Heart right ventricle (tissue), 16 donors: ENCODE results near the gene DGUOK. TPM values are rescaled to one million over a fixed set of nuclear protein-coding genes. Genes with fewer than 3 reads are reported as not detected.

Experiments
- ATAC-seq, 8 donors: fragments of 200-7000 bp; cut with Tn5 transposase; one replicate each; pipeline ENCODE4 v1.9.1; 2020; ENCODE audit warnings: mild to moderate bottlenecking in 8 of 8, moderate library complexity in 8 of 8, moderate number of reproducible peaks in 1 of 8
- DNase-seq, 2 donors: peaks; one replicate each; pipeline ENCODE4 v3.0.0-alpha.2; 2020
- H3K27ac ChIP-seq, 10 donors: fragments of 200-600 bp; sonication (generic) in 2 of 10; one replicate each; pipeline versions ENCODE4 v1.5.0 to v1.8.0; 2020 to 2022; ENCODE audit warnings: mild to moderate bottlenecking in 3 of 10
- H3K27me3 ChIP-seq, 7 donors: fragments of 200-600 bp; one replicate each; pipeline ENCODE4 v1.8.0; 2021 to 2022; ENCODE audit warnings: mild to moderate bottlenecking in 2 of 7
- H3K36me3 ChIP-seq, 9 donors: fragments of 200-600 bp; sonication (generic) in 1 of 9; one replicate each; pipeline versions ENCODE4 v1.5.0 to v1.8.0; 2020 to 2022; ENCODE audit warnings: mild to moderate bottlenecking in 2 of 9
- H3K4me1 ChIP-seq, 9 donors: fragments of 200-600 bp; sonication (generic) in 1 of 9; one replicate each; pipeline versions ENCODE4 v1.5.0 to v1.8.0; 2020 to 2022; ENCODE audit warnings: mild to moderate bottlenecking in 4 of 9
- H3K4me3 ChIP-seq, 10 donors: fragments of 200-600 bp; sonication (generic) in 2 of 10; one replicate each; pipeline versions ENCODE4 v1.5.0 to v1.8.0; 2020 to 2022; ENCODE audit warnings: mild to moderate bottlenecking in 7 of 10, moderate library complexity in 2 of 10
- H3K9me3 ChIP-seq, 11 donors: fragments of 200-600 bp in 10 of 11; sonication (generic) in 2 of 11; one replicate each; pipeline versions ENCODE4 v1.5.0 to v1.8.0; 2013 to 2022; ENCODE audit warnings: mild to moderate bottlenecking in 2 of 11, control low read depth in 1 of 11, moderate library complexity in 1 of 11
- CTCF ChIP-seq, 9 donors: fragments of 200-600 bp; sonication (generic) in 2 of 9; IDR thresholded peaks; one replicate each; pipeline versions ENCODE4 v1.5.0 to v1.8.0; 2021 to 2022; ENCODE audit warnings: antibody characterized with exemption in 9 of 9, mild to moderate bottlenecking in 5 of 9, moderate library complexity in 1 of 9
- WGBS, 2 donors: extraction: QIAGEN DNeasy Blood & Tissue Kit; methylation state at CpG; one replicate each; pipeline ENCODE4 v1.1.7; 2013; ENCODE audit warnings: inconsistent platforms in 1 of 2; 5-methylcytosine and 5-hydroxymethylcytosine counted together
- intact Hi-C, 10 donors: fragments of 100-400 bp; cut with DNase I; formaldehyde crosslinking; loops; one replicate each; pipeline versions ENCODE4 v1.11.1 to v1.14.2; 2022
- polyA plus RNA-seq, 2 donors: library from polyadenylated mRNA; stranded (reverse); fragments of 200-250 nt; gene quantifications; one replicate each; pipeline ENCODE4 v1.2.3, GENCODE V29; 2013
- total RNA-seq, 10 donors: library from RNA; stranded (reverse); fragmentation: NEBNext Ultra II Directional in 3 of 10; extraction: Animal tissue kit (Norgen Biotek cat#: 25700) in 3 of 10; gene quantifications; one replicate each; pipeline versions ENCODE4 v1.2.1 to v1.2.4, GENCODE V29; 2021 to 2023
- donor health status: Arrhythmogenic right ventricular cardiomyopathy.
- donor health status: ischemic (EF 13 %, LVEDD 7.1; RV severe dilation, severe dysfunction).
- donor health status: healthy with polysubstance abuse.
- donor health status: DM: no; HTN: yes; CAD: no.
- donor health status: DM: no; HTN: no; CAD: no.
- donor health status: ischemic (EF 25% LVEDD 6.9; RV normal size, moderate dysfunction).
- donor health status: ischemic (EF 25% LVEDD 5.7; RV mildly dilated, moderate dysfunction).
- donor health status: healthy.
- donor health status: DM: yes; HTN: yes; CAD: no.
- donor health status: Ischemic cardiomyopathy.
- donor health status: ischemic (EF 35%, LVEDD 5.7; RV mildly dilated, moderate dysfunction).
- donor health status: nonischemic (EF 11% LVEDD 7.7; RV severe dilation, severe dysfunction).
- donor health status: DM: yes; HTN: yes; CAD: no.
- donor health status: PGD.
- donor health status: ischemic (EF 29% LVEDD 5.4; RV normal size, mild dysfunction).
- donor health status: nonischemic (EF 23%, LVEDD 6.1; RV moderate dilation, normal function).

The DGUOK gene
- total and polyA plus RNA-seq, 12 donors = 18.7 to 56.2 (median 22.7) TPM

- ATAC-seq (peak in 1 of 8 donors; percentile 16), DNase-seq (no peak)
- Histone ChIP-seq H3K27me3 (peaks cover 0 to 4% (median 0%) of the 10 kb centered on the region in 7 donors), H3K4me3 (no peak overlapping the region), H3K4me1 (peaks cover 6 to 66% (median 53%) of the 10 kb centered on the region in 9 donors), H3K27ac (peak overlapping the region in 1 of 10 donors; percentile 50), H3K9me3 (no peaks in the 10 kb centered on the region), H3K36me3 (no peaks in the 10 kb centered on the region)
- intact Hi-C loops = loop anchor here in 5 of 10 donors (5.0 to 10.0 kb wide), 5 partner anchors 42 to 155 kb away; partner anchors contain the start of genes DGUOK (in 4 of the 5) and STAMBP (in 2 of the 5)
- WGBS, 2 donors = 51 to 66% methylated on average over 3 of the region's 3 CpGs
- no peak for TF ChIP-seq CTCF (IDR thresholded peaks at IDR 0.05)
Observed at GRCh38 chr2:73979686-73980085, 53.0 kb downstream of the DGUOK start.

- no peak overlapping the region for H3K27ac ChIP-seq
- DNase-seq (no peak), ATAC-seq (no peak)
- WGBS, 2 donors = 47 to 51% methylated on average over 2 of the region's 2 CpGs
- H3K27me3 ChIP-seq = peaks cover 0 to 4% (median 0%) of the 10 kb centered on the region in 7 donors
- no peaks in the 10 kb centered on the region for H3K9me3 ChIP-seq
- no peak for TF ChIP-seq CTCF (IDR thresholded peaks at IDR 0.05)
- intact Hi-C loops = loop anchor here in 5 of 10 donors (5.0 to 10.0 kb wide), 5 partner anchors 43 to 156 kb away; partner anchors contain the start of genes DGUOK (in 3 of the 5) and STAMBP (in 2 of the 5)
- H3K4me1 ChIP-seq = peaks cover 6 to 60% (median 48%) of the 10 kb centered on the region in 9 donors
- H3K36me3 ChIP-seq = no peaks in the 10 kb centered on the region
- peak overlapping the region in 4 of 10 donors; percentile 51 to 54 (median 52) for H3K4me3 ChIP-seq
Observed at GRCh38 chr2:73980566-73980965, 53.9 kb downstream of the DGUOK start.

GRCh38 chr2:73981081-73982001, 54.7 kb downstream of the DGUOK start:
- H3K36me3 ChIP-seq = no peaks in the 10 kb centered on the region
- WGBS, 2 donors = 5 to 7% methylated on average over 31 of the region's 31 CpGs
- peak overlapping the region in 9 of 10 donors; percentile 22 to 59 (median 52) for H3K4me3 ChIP-seq
- no peaks in the 10 kb centered on the region for H3K9me3 ChIP-seq
- peak in 1 of 9 donors; percentile 10 for TF ChIP-seq CTCF (IDR thresholded peaks at IDR 0.05)
- ATAC-seq = peak; percentile 15 to 68 (median 47)
- DNase-seq = peak in 1 of 2 donors; percentile 53
- peaks cover 0 to 4% (median 0%) of the 10 kb centered on the region in 7 donors for H3K27me3 ChIP-seq
- H3K4me1 ChIP-seq = peaks cover 6 to 66% (median 54%) of the 10 kb centered on the region in 9 donors
- intact Hi-C loops = loop anchor here in 5 of 10 donors (5.0 to 10.0 kb wide), 5 partner anchors 44 to 157 kb away; partner anchors contain the start of genes DGUOK (in 3 of the 5) and STAMBP (in 2 of the 5)
- peak overlapping the region in 5 of 10 donors; percentile 19 to 53 (median 26) for H3K27ac ChIP-seq

- WGBS, 2 donors = 32 to 38% methylated on average over 7 of the region's 7 CpGs
- no peaks in the 10 kb centered on the region for H3K9me3 ChIP-seq
- H3K27me3 ChIP-seq = peaks cover 0 to 4% (median 0%) of the 10 kb centered on the region in 7 donors
- TF ChIP-seq CTCF (IDR thresholded peaks at IDR 0.05) = no peak
- H3K4me3 ChIP-seq = peak overlapping the region in 5 of 10 donors; percentile 22 to 54 (median 52)
- H3K4me1 ChIP-seq = peaks cover 7 to 74% (median 63%) of the 10 kb centered on the region in 9 donors
- H3K27ac ChIP-seq = peak overlapping the region in 1 of 10 donors; percentile 19
- intact Hi-C loops = loop anchor here in 5 of 10 donors (5.0 to 10.0 kb wide), 5 partner anchors 45 to 157 kb away; partner anchors contain the start of genes DGUOK (in 3 of the 5) and STAMBP (in 2 of the 5)
- peak in 1 of 2 donors; percentile 38 for DNase-seq
- ATAC-seq = peak in 6 of 8 donors; percentile 12 to 51 (median 24)
- peaks cover 0 to 5% (median 0%) of the 10 kb centered on the region in 9 donors for H3K36me3 ChIP-seq
Observed at GRCh38 chr2:73982140-73982617, 55.5 kb downstream of the DGUOK start.
